Left ventricle myocardium inferior (tissue), 1 donor: ENCODE results near the gene ADAMTS12. TPM values are rescaled to one million over a fixed set of nuclear protein-coding genes. Genes with fewer than 3 reads are reported as not detected.

Source experiments
- DNase-seq: peaks from one replicate; pipeline ENCODE4 v3.0.0-alpha.2; 2020
- H3K27ac ChIP-seq: fragments of 200-600 bp; replicated peaks from 2 replicates; pipeline ENCODE4 v1.8.0; 2021
- H3K27me3 ChIP-seq: fragments of 200-600 bp; 2 replicates; pipeline ENCODE4 v1.8.0; 2021; ENCODE audit warnings: low read depth
- H3K36me3 ChIP-seq: fragments of 200-600 bp; 2 replicates; pipeline ENCODE4 v1.8.0; 2021
- H3K4me1 ChIP-seq: fragments of 200-600 bp; 2 replicates; pipeline ENCODE4 v1.8.0; 2021
- H3K4me3 ChIP-seq: fragments of 200-600 bp; 2 replicates; pipeline ENCODE4 v1.8.0; 2021; ENCODE audit warnings: mild to moderate bottlenecking, moderate library complexity
- H3K9me3 ChIP-seq: fragments of 200-600 bp; replicated peaks from 2 replicates; pipeline ENCODE4 v1.8.0; 2021
- intact Hi-C: fragments of 100-400 bp; cut with micrococcal nuclease; formaldehyde crosslinking; loops from one replicate; pipeline ENCODE4 v1.11.0; 2022
- total RNA-seq: library from RNA; stranded (reverse); fragmentation: NEBNext Ultra II Directional; extraction: Animal tissue kit (Norgen Biotek cat#: 25700); gene quantifications from one replicate; pipeline ENCODE4 v1.2.1, GENCODE V29; 2021
- TF ChIP-seq, protein P1 (sequence below): fragments of 200-600 bp; IDR thresholded peaks from 2 replicates; pipeline ENCODE4 v1.8.0; 2021; ENCODE audit warnings: antibody characterized with exemption, mild to moderate bottlenecking, borderline replicate concordance
- donor health status: DM: no; HTN: yes; CAD: no; lungs with severe emphysema.

The ADAMTS12 gene
- total RNA-seq, 1 donor from 2014 or later, result 0.85 TPM

GRCh38 chr5:33592245-33592644 lies 299.5 kb downstream of the ADAMTS12 start:
- Histone ChIP-seq H3K36me3 (no peaks in the 10 kb centered on the region), H3K4me3 (no peak overlapping the region), H3K9me3 (no peaks in the 10 kb centered on the region), H3K4me1 (no peaks in the 10 kb centered on the region), H3K27ac (no peak overlapping the region), H3K27me3 (peaks cover 14% of the 10 kb centered on the region)
- TF ChIP-seq, protein P1, sequence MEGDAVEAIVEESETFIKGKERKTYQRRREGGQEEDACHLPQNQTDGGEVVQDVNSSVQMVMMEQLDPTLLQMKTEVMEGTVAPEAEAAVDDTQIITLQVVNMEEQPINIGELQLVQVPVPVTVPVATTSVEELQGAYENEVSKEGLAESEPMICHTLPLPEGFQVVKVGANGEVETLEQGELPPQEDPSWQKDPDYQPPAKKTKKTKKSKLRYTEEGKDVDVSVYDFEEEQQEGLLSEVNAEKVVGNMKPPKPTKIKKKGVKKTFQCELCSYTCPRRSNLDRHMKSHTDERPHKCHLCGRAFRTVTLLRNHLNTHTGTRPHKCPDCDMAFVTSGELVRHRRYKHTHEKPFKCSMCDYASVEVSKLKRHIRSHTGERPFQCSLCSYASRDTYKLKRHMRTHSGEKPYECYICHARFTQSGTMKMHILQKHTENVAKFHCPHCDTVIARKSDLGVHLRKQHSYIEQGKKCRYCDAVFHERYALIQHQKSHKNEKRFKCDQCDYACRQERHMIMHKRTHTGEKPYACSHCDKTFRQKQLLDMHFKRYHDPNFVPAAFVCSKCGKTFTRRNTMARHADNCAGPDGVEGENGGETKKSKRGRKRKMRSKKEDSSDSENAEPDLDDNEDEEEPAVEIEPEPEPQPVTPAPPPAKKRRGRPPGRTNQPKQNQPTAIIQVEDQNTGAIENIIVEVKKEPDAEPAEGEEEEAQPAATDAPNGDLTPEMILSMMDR, result no peak
- intact Hi-C loops, result no loop called here
- no peak for DNase-seq

DNA sequence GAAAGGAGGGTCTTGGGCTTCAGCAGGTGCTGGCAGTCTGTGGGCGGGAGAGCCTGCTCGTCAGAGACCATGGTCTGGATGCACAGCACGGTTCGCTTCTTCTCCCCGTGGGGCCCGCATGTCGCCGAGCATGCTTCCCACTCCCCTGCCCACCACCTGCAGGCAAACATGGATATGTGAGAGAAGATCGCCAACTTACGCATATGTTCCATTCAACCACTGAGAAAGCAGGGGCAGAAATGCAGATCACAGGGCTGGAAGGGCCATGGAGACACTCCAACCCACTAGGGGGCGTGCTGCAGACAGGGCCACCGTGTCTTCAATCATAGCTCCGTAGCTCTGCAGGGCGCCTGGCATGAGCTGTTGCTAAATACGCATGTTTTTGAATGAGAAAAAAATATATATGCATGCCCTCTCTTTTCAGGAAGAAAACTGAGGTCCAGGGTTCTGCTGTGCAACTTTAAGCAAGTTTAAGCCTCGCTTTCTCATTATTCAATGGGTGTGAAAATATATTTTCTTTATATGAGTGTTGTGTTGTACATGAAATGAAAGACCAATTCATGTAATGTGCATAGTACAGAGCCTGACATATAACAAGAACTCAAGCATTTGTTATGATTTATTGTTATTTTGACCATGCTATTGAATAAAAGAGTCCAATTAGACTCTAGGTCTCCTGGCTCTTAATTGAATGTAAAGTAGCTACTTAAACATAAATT lies 303.0 kb downstream of the ADAMTS12 start:
- H3K36me3 ChIP-seq, result no peaks in the 10 kb centered on the region
- intact Hi-C loops, result no loop called here
- H3K4me1 ChIP-seq, result no peaks in the 10 kb centered on the region
- no peak overlapping the region for H3K4me3 ChIP-seq
- TF ChIP-seq, protein P1, result peak; percentile 42
- DNase-seq, result no peak
- no peak overlapping the region for H3K27ac ChIP-seq
- H3K27me3 ChIP-seq, result no peaks in the 10 kb centered on the region
- H3K9me3 ChIP-seq, result no peaks in the 10 kb centered on the region

DNA sequence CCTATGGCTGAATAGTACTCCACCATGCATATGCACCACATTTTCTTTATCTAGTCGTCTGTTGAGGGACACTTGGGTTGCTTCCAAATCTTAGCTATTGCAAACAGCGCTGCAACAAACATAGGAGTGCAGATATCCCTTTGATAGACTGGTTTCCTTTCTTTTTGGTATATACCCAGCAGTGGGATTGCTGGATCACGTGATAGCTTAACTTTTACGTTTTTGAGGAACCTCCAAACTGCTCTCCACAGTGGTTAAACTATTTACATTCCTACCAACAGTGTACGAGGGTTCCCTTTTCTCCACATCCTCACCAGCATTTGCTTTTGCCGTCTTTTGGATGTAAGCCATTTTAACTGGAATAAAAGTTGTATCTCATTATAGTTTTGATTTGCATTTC lies 308.5 kb downstream of the ADAMTS12 start:
- TF ChIP-seq, protein P1, result no peak

GRCh38 chr5:33582417-33582816 lies 309.4 kb downstream of the ADAMTS12 start:
- TF ChIP-seq, protein P1, result no peak
- intact Hi-C loops, result no loop called here
- DNase-seq, result no peak
- peaks cover 2% of the 10 kb centered on the region for H3K4me1 ChIP-seq
- peaks cover 3% of the 10 kb centered on the region for H3K27me3 ChIP-seq
- H3K27ac ChIP-seq, result no peak overlapping the region
- H3K36me3 ChIP-seq, result no peaks in the 10 kb centered on the region
- H3K9me3 ChIP-seq, result no peaks in the 10 kb centered on the region
- no peak overlapping the region for H3K4me3 ChIP-seq

More for the DNA sequence above, 308.5 kb downstream of the ADAMTS12 start:
- no peaks in the 10 kb centered on the region for H3K9me3 ChIP-seq
- intact Hi-C loops, result no loop called here
- no peak for DNase-seq
- H3K4me3 ChIP-seq, result no peak overlapping the region
- peaks cover 3% of the 10 kb centered on the region for H3K27me3 ChIP-seq
- no peaks in the 10 kb centered on the region for H3K4me1 ChIP-seq
- no peaks in the 10 kb centered on the region for H3K36me3 ChIP-seq
- H3K27ac ChIP-seq, result no peak overlapping the region

DNA sequence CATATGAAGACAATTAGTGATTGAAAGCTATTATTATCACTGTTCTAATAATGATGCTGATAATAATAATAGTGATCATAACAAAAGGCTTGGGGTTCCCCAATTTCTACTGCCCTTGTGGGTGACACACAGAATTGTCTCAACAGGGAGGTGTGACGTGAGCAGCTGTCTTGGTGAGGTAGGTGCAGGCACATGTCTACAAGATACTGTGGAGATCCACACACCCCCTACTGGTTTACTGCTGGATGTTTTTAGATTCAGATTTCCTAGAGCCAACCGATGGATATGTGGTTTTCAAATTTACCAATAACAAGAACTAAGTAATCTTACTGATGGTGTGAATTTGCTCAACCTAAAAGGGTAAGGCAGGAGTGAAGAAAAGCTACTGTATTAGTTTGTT lies 312.0 kb downstream of the ADAMTS12 start:
- DNase-seq, result no peak

More for the DNA sequence above, 312.0 kb downstream of the ADAMTS12 start:
- intact Hi-C loops, result no loop called here
- no peaks in the 10 kb centered on the region for H3K36me3 ChIP-seq
- H3K9me3 ChIP-seq, result no peaks in the 10 kb centered on the region
- peaks cover 3% of the 10 kb centered on the region for H3K27me3 ChIP-seq
- H3K4me3 ChIP-seq, result no peak overlapping the region
- TF ChIP-seq, protein P1, result no peak
- H3K27ac ChIP-seq, result no peak overlapping the region
- H3K4me1 ChIP-seq, result peaks cover 7% of the 10 kb centered on the region
